ENCODE results near the gene MUC4. TPM values are rescaled to one million over a fixed set of nuclear protein-coding genes. Genes with fewer than 3 reads are reported as not detected.

MUC4 gene
- total RNA-seq, 1 experiment from 2014 or later: 0.03 TPM

DNA sequence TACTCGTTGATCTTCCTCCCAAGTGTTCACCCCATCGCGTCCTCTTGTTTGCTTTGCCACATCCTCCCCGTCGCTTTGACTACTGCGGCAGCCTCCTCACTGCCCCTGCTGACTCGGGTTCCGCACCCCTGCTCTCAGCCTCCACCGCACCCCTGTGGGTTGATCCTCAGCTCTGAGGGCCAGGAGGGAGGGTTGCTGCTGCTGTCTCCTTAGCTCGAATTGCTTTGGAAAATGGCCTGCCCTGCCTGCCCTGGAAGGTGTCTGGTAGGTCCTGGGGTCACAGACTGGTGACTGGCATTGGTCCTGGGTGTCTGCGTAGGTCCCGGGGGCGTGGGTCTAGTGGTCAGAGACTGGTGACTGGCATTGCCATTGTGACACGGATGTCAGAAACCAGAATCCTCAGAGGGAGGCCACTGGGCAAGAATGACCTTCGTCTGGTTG lies 9.4 kb downstream of the MUC4 start:
- Histone ChIP-seq H3K36me3 (ENCODE audit: control insufficient read depth, insufficient read depth, low read length) (no peaks in the 10 kb centered on the region), H3K27me3 (ENCODE audit: control insufficient read depth, insufficient read depth, low read length) (peaks cover 2% of the 10 kb centered on the region; the same call in 1 of the 2 replicates), H3K4me1 (ENCODE audit: control insufficient read depth, insufficient read depth, low read length) (no peaks in the 10 kb centered on the region), H3K9me3 (ENCODE audit: control insufficient read depth, insufficient read depth, low read depth, low read length) (no peaks in the 10 kb centered on the region), H3K4me3 (ENCODE audit: low read depth in 2 of 2, low read length in 2 of 2) (no peak overlapping the region), H3K27ac (ENCODE audit: low read length) (no peak overlapping the region)
- no TSS peak for BruUV-seq (replicated peaks)
- ChIA-PET POLR2A (no interaction called here), CTCF (interaction anchor here (0.8 kb wide), 1 partner anchor 37 kb away, joined by 3 read pairs; no protein-coding TSS in a partner anchor)
- ATAC-seq: no peak
- no peak for DNase-seq (ENCODE audit: low read depth, low spot score)
- TF ChIP-seq TCF7L2 (IDR thresholded peaks at IDR 0.05; ENCODE audit: low read depth, low read length) (no peak), SIN3A (IDR thresholded peaks at IDR 0.05; ENCODE audit: borderline replicate concordance, insufficient read depth, low read depth, low read length) (no peak), POLR2AphosphoS5 (IDR thresholded peaks at IDR 0.05; ENCODE audit: low read depth, low read length) (no peak)
- TF ChIP-seq, protein P1, sequence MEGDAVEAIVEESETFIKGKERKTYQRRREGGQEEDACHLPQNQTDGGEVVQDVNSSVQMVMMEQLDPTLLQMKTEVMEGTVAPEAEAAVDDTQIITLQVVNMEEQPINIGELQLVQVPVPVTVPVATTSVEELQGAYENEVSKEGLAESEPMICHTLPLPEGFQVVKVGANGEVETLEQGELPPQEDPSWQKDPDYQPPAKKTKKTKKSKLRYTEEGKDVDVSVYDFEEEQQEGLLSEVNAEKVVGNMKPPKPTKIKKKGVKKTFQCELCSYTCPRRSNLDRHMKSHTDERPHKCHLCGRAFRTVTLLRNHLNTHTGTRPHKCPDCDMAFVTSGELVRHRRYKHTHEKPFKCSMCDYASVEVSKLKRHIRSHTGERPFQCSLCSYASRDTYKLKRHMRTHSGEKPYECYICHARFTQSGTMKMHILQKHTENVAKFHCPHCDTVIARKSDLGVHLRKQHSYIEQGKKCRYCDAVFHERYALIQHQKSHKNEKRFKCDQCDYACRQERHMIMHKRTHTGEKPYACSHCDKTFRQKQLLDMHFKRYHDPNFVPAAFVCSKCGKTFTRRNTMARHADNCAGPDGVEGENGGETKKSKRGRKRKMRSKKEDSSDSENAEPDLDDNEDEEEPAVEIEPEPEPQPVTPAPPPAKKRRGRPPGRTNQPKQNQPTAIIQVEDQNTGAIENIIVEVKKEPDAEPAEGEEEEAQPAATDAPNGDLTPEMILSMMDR (IDR thresholded peaks at IDR 0.05): no peak
- TF ChIP-seq, protein P2, sequence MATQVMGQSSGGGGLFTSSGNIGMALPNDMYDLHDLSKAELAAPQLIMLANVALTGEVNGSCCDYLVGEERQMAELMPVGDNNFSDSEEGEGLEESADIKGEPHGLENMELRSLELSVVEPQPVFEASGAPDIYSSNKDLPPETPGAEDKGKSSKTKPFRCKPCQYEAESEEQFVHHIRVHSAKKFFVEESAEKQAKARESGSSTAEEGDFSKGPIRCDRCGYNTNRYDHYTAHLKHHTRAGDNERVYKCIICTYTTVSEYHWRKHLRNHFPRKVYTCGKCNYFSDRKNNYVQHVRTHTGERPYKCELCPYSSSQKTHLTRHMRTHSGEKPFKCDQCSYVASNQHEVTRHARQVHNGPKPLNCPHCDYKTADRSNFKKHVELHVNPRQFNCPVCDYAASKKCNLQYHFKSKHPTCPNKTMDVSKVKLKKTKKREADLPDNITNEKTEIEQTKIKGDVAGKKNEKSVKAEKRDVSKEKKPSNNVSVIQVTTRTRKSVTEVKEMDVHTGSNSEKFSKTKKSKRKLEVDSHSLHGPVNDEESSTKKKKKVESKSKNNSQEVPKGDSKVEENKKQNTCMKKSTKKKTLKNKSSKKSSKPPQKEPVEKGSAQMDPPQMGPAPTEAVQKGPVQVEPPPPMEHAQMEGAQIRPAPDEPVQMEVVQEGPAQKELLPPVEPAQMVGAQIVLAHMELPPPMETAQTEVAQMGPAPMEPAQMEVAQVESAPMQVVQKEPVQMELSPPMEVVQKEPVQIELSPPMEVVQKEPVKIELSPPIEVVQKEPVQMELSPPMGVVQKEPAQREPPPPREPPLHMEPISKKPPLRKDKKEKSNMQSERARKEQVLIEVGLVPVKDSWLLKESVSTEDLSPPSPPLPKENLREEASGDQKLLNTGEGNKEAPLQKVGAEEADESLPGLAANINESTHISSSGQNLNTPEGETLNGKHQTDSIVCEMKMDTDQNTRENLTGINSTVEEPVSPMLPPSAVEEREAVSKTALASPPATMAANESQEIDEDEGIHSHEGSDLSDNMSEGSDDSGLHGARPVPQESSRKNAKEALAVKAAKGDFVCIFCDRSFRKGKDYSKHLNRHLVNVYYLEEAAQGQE (IDR thresholded peaks at IDR 0.05; ENCODE audit: insufficient read depth in 1 of 2, low read depth in 2 of 2, low read length in 1 of 2): no peak
- in situ Hi-C loops (cut with HindIII; ENCODE audit: low pct_unique_long_range_greater_than_20kb, low sequenced_read_pairs) (no loop called here), intact Hi-C loops (cut with micrococcal nuclease; ENCODE audit: unreplicated experiment) (no loop called here)

DNA sequence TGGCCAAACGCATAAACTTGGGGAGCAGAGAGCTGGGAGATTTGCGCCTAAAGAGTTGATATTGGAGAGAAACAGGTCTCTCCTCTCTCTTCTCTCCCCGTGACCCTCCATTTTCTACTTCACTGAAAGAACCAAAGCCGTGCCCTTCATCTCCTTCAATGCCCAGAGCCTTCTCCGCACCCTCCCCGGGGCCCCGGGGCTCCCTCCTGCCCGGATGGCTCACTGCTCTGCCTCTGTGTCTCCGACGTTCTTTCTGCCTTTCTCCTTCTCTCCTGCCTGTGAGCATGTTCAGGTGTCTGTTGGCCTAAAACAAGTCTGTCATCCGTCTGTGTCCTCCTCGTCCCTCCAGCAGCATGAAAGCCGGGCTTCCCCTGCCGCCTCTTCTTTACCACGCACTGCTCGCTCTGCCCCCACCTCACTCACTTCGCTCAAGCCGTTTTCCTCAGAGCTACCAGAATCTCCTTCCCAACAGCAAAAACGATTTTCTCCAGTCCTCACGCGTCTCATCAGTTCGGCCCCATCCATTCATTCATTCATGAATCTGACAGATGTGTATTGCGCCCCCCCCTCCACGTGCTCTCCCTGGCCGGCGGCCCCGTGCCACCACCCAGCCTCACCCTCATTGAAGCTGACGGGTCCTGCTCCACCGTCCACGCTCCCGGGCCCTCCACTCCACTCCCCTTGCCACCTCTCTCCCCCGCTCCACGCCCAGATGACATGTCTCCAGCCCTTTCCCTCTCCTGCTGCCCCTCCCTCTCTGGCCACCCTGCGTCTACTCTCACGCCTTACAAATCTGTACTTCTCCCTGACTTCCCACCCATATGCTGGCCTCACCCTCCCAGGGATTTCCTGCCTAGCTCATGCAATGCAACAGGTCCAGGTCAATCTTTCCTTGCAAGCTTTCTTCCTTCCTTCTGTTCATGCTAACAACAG lies 10.2 kb downstream of the MUC4 start:
- Histone ChIP-seq H3K4me3 (ENCODE audit: low read depth in 2 of 2, low read length in 2 of 2) (no peak overlapping the region), H3K36me3 (ENCODE audit: control insufficient read depth, insufficient read depth, low read length) (no peaks in the 10 kb centered on the region), H3K9me3 (ENCODE audit: control insufficient read depth, insufficient read depth, low read depth, low read length) (no peaks in the 10 kb centered on the region), H3K4me1 (ENCODE audit: control insufficient read depth, insufficient read depth, low read length) (no peaks in the 10 kb centered on the region), H3K27ac (ENCODE audit: low read length) (no peak overlapping the region), H3K27me3 (ENCODE audit: control insufficient read depth, insufficient read depth, low read length) (peaks cover 2% of the 10 kb centered on the region; the same call in 1 of the 2 replicates)
- no peak for DNase-seq (ENCODE audit: low read depth, low spot score)
- no peak for ATAC-seq
- TF ChIP-seq TCF7L2 (IDR thresholded peaks at IDR 0.05; ENCODE audit: low read depth, low read length) (no peak), POLR2AphosphoS5 (IDR thresholded peaks at IDR 0.05; ENCODE audit: low read depth, low read length) (no peak), SIN3A (IDR thresholded peaks at IDR 0.05; ENCODE audit: borderline replicate concordance, insufficient read depth, low read depth, low read length) (no peak)
- TF ChIP-seq, protein P1 (IDR thresholded peaks at IDR 0.05): no peak
- TF ChIP-seq, protein P2 (IDR thresholded peaks at IDR 0.05; ENCODE audit: insufficient read depth in 1 of 2, low read depth in 2 of 2, low read length in 1 of 2): no peak
- ChIA-PET POLR2A (no interaction called here), CTCF (interaction anchor here (0.8 kb wide), 1 partner anchor 37 kb away, joined by 3 read pairs; no protein-coding TSS in a partner anchor)
- no TSS peak for BruUV-seq (replicated peaks)
- intact Hi-C loops (cut with micrococcal nuclease; ENCODE audit: unreplicated experiment) (no loop called here), in situ Hi-C loops (cut with HindIII; ENCODE audit: low pct_unique_long_range_greater_than_20kb, low sequenced_read_pairs) (no loop called here)
